ENCODE results near the gene TOP2B.

TOP2B gene

GRCh38 chr3:25618028-25618427, 46.7 kb downstream of the TOP2B start:
- DNase-seq: no peak

- no peak for DNase-seq
Measured at GRCh38 chr3:25611193-25611592, 53.5 kb downstream of the TOP2B start.

- DNase-seq: no peak
Measured at GRCh38 chr3:25610779-25611178, 53.9 kb downstream of the TOP2B start.

GRCh38 chr3:25610167-25610566, 54.5 kb downstream of the TOP2B start:
- no peak for DNase-seq

- DNase-seq: no peak
Measured at GRCh38 chr3:25604107-25604805, 60.5 kb downstream of the TOP2B start.

GRCh38 chr3:25603703-25604102, 61.0 kb downstream of the TOP2B start:
- no peak for DNase-seq

DNA sequence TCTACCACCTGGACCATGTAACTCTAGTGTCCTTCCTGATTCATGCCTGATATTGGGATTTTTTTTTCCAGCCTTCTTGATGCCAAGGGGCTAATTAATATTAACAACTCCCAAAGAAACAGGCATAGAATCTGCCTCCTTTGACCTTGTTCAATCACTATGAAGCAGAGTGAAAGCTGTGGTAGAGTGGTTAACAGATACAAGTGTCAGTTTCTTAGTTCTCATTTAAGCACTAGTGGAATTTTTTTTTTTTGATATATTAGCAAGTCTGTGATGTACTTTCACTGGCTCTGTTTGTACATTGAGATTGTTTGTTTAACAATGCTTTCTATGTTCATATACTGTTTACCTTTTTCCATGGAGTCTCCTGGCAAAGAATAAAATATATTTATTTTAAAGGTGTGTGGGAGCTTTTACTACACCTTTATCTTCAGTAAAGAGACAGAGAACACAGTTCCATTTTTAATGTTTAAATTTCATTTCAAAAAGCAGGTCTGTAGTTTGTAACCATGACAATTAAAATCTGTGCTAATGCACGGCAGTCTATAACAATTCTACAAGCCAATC, 67.1 kb downstream of the TOP2B start:
- DNase-seq: no peak

DNA sequence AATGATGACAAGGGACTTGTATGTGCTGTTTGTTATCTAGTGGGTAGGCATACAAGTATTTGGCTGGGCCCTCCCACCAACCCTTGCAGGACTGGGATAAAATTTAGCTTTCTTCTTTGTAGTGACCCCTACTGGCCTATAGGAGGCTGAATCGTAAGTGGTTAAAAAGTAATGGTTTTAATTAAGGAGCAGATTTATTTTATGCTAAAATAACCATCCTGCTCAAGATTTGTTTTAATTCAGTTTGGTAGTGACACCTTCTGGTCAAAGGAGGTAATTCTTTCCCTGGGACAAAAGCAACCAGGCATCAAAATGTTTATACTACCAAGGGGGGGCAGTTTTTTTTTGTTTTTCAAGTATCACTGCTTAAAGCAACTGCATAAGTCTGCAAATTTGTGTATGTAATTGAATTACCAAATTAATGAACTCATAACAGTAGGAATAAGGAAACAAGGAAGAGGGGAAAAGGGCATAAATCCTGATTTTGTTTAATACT, 70.7 kb downstream of the TOP2B start:
- DNase-seq: peak in 1 of 2 donors; percentile 7

GRCh38 chr3:25593001-25593400, 71.7 kb downstream of the TOP2B start:
- DNase-seq: no peak

DNA sequence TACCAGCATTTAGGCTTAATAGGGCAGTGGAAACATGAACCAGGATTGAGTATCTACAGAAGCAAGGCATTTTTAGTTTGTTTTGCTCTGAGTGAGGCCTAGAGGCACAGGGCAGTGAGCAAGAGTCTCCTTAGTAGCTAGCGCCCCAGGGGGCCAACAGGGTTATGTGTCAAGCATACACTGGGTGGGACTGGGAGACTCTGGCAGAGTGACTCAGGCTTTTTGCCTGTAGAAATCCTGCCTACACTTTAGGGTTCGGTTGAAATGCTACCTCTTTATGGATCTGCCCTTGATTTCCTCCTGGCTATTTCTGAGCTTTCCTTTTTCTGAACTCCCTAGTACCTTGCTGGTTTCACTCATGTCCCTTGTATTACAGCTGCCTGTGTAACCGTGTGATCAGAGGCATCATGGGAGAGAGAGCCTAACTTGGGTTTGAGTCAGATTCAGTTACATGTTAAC, 72.2 kb downstream of the TOP2B start:
- no peak for DNase-seq

GRCh38 chr3:25589783-25590258, 74.9 kb downstream of the TOP2B start:
- DNase-seq: no peak

DNA sequence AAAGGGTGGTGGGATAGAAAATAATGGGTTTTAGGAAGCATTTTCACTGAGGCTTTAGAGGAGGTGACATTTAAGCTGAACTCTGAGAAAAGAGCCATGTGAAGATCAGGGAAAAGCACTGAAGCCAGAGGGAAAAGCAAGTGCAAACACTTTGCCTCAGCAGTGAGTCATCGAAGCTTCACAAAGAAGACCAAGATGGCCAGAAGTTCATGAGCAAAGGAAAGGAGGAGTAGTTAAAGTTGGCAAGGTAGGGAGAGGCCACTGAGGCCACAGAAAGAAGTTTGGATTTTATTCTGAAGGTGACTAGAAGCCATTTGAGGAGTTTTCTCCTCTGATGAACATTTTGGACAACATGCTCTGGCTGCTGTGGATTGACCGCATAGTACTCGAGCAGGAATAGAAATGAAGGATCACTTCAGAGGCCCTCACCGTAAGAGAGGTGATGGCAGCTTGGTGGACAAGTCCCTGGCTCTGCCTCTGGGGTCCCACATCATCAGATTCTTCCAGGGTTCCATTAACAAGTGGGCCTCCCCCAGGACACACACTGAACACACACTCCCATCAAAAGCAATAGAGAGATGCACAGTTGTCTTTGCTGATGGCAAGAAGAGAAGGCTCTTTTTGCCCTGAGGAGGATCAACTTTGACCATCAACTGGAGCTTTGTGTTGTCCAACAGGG, 75.5 kb downstream of the TOP2B start:
- DNase-seq: no peak

- DNase-seq: no peak
Measured at GRCh38 chr3:25588441-25589103, 76.1 kb downstream of the TOP2B start.

GRCh38 chr3:25587975-25588374, 76.7 kb downstream of the TOP2B start:
- no peak for DNase-seq

DNA sequence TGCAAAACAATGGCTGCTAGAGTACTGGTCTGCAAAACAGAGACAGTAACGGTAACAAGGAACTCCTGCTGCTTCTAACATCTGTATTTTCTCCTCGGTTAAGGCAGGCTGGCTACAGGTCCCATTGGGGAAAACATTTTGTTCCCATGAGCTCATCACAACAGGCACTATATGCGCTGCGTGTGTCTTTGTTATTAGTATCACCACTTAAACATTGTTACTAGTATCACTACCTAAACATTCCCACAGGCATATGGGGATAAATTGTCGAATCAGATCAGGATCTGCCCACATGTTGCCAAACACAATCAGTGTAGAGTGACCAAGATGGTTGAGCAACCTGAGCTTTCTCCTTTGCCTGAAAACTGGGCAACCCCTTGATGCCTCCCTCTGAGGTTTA, 77.2 kb downstream of the TOP2B start:
- no peak for DNase-seq

GRCh38 chr3:25587094-25587493, 77.6 kb downstream of the TOP2B start:
- DNase-seq: no peak

GRCh38 chr3:25586553-25586952, 78.2 kb downstream of the TOP2B start:
- DNase-seq: no peak

DNA sequence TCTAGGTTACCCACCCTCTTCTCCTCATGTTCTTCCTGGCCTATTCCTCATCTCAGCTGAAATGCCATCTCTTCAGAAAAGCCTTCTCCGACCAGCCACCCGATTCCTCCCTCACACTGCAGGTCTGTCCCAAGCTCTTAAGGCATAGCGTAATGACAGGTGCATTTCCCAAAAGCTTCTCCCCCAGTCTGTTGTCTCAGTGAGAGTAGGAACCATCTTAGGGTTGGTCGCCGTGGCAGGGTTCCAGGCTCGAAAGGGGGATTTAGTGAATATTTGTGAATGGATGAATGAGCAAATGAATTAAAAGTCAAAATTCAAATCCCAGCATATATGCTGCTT, 78.6 kb downstream of the TOP2B start:
- no peak for DNase-seq

DNA sequence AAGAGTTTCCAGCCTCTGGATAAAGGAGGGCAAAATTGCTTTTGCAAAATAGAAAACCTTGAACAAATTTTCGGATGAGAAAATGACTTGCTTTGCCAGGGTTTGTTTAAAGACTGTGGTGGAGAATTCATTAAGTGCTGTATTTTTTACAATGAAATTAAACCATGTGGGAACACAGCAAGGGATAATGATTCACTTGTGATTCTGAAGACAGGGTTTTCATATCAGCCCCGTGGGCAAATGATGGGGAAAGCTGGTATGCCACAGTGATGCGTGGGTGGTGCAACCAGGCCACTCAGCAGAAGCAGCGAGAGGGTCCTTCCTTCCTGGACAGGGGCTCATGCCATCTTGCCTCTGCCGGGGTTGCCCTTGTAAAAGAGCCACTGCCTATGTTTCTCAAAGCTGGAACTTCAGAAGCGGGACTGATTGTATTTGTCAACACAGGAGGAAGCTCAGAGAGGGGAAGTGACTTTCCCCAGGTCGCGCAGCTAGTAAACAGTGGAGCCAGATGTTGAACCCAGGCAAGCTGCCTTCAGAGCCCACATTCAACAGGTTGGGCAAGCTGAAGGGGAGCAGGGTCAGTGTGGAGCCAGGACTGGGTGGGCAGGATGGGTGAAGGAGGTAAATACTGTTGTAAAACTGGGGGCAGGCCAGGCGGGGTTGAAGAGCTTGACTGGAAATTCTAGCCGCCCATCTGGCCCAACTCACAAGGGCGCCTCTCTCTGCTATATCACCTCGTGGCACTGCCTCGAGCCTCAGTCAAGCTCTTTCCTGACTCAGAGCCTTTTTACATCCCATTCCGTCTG, 79.1 kb downstream of the TOP2B start:
- DNase-seq: no peak

- DNase-seq: no peak
Measured at GRCh38 chr3:25584011-25584789, 80.5 kb downstream of the TOP2B start.

DNA sequence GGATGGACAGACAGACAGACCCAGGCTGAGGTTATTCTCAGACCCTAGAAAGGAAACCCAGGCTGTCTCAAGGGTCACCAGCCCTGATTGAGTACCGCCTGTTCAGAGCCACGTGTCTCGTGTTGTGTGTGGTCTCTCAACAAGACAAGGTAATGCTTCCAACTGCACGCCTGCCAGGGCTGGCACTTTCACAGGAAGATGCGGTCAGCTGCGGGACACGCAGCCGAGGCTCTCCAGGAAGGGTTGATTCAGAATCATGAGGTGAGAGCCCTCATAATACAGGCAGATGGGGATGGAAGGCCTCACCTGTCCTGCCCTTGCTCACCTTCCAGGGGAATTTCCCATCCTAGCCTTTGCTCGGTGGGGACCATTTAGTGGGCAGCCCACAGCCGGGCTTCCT, 81.4 kb downstream of the TOP2B start:
- no peak for DNase-seq

- no peak for DNase-seq
Measured at GRCh38 chr3:25582242-25582641, 82.5 kb downstream of the TOP2B start.
